NCI-H510A (cell line): ENCODE results near the gene CARD8.
"Not testable (repeated sequence)": the region's sequence is repeated elsewhere in the genome, so short reads cannot be mapped to it uniquely, and the experiment has no call there.

ENCODE experiments used
- DNase-seq: peaks from one replicate; lab custom pipeline; 2025; lab: John Stamatoyannopoulos, UW

Gene CARD8

DNA sequence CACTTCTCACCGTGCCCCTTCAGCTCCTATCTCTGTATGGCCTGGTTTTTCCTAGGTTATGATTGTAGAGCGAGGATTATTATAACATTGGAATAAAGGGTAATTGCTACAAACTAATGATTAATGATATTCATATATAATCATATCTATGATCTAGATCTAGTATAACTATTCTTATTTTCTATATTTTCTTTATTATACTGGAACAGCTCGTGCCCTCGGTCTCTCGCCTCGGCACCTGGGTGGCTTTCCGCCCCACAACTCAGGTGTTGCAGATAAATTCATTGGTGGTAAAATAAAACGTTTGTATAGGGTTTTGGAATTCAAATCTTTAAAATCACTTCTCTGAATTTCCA is 4.6 kb upstream of the CARD8 start:
- not testable (repeated sequence) for DNase-seq

DNA sequence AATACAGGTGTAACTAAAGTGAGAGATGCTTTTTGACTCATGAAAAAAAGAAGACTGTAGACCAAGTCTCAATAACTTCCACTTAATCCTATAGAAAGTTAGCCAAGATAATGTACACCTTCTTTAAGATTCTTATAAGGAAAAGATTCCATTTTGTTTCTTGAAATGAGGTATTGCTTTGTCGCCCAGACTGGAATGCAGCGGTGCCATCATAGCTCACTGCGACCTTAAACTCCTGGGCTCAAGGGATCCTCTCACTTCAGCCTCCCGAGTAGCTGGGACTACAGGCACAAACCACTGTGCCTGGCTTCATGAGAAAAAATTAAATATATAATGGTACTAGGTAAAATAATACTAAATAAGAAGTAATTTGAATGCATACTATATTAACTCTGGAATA is 3.3 kb upstream of the CARD8 start:
- DNase-seq: not testable (repeated sequence)

DNA sequence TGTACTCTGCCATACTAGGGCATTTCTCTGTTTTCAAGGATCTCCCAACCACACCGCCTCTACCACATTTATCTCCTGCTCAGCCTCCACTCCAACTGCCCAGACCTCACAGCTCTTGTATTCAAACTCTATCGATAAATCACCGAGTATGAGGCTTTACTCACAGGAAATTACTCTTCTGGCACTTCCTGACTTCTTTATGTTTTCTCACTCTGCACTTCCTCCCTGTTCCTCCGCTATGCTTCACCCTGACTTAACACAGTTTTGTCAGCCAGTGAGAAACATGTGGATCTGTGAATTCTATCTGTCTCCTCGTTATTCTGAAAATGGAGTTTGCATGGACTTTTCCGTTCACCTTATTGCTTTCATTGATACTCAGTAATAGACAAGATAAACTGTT is 2.6 kb upstream of the CARD8 start:
- DNase-seq: no peak

DNA sequence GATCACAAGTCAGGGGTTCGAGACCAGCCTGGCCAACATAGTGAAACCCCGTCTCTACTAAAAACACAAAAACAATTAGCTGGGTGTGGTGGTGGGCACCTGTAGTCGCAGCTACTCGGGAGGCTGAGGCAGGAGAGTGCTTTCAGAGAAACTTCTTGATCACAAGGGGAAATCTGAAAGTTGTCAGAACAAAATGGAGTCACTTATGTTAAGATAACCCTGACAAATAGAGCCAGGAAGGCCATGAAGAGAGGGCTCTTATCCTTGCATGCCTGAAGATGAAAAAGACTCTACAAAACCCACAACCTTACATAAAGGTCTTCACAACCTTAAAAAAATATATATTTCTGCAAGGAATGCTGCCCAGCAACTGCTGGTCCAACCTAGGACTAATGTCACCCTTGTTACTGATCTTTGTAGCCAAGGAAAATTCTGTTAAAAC is 1.2 kb downstream of the CARD8 start:
- no peak for DNase-seq

DNA sequence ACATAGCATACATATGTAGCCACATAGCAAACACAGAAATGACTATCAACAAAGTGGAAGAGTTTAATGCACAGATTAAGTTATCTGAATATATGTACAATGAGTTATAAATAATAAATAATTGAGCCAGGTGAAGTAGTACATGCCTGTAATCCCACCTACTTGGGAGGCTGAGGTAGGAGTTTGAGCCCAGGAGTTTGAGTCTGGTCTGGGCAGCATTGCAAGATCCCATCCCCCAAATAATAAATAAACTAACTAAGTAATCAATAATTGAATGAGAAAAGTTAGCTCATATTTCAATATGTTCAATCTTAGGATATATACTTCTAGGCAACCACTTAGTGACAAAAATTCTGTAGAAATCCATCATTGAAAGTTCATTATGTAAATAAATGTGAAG is 1.7 kb downstream of the CARD8 start:
- DNase-seq: no peak

DNA sequence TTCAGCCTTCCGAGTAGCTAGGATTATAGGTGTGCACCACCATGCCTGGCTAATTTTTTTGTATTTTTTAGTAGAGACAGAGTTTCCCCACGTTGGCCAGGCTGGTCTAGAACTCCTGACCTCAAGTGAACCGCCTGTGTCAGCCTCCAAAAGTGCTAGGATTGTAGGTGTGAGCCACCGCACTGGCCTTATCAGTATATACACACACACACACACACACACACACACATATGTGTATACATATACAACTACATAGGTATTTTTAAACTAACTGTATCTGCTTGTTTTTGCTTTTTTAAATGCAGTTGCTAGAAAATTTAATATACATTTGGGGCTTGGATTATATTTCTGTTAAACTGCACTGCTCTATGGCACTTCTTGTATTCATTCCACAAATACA is 3.1 kb downstream of the CARD8 start:
- DNase-seq: no peak

DNA sequence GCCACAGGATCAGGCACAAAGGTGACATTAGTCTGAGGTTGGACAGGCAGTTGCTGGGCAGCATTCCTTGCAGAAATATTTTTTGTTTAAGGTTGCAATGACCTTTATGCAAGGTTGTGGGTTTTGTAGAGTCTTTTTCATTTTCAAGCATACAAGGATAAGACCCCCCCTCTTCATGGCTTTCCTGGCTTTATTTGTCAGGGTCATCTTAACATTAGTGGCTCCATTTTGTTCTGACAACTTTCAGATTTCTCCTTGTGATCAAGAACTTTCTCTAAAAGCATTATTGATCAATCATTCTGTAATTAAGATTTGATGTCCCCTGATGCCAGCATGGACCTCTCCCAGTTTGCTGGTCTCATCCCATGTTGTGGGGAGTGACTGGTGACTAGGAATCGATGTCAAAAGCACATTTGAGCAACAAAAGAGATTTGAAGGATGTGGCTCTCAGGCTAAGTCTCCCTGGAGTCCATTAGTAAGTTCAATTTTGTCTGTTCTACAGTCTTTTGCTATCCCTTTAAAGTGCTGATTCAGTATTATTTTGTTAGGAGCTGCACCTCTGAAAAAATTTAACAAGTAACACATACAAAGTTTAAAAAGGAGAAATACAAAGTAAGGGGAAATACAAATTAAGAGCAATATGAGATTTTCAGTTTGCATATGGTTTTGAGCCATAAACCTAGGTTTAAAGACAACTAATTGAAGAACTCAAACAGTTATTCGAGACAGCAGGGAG is 5.3 kb downstream of the CARD8 start:
- no peak for DNase-seq

DNA sequence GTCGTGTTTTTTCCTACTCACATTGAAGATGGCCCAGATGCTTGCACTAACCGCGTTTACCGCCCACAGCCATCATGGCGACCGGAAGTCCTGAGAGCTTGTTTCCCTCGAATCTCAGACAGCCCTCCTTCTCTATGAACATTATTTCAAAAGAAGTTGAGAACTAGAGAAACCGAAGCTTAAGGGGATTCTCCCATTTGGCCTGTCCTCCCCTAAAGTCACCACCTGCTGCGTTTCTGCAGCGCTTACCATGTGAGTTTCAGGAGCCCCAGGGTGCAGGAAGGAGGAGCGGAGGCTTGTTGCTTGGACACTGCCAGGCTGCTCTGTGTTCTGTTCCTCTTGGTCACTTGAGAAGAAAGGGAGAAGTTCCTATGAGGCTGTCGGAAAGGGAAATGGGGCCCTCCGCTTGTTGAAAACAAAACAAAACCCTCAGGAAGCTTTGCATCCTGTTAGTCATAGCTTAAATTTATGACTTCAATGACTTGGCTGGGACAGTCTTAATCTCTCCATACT is 6.2 kb downstream of the CARD8 start:
- DNase-seq: no peak

DNA sequence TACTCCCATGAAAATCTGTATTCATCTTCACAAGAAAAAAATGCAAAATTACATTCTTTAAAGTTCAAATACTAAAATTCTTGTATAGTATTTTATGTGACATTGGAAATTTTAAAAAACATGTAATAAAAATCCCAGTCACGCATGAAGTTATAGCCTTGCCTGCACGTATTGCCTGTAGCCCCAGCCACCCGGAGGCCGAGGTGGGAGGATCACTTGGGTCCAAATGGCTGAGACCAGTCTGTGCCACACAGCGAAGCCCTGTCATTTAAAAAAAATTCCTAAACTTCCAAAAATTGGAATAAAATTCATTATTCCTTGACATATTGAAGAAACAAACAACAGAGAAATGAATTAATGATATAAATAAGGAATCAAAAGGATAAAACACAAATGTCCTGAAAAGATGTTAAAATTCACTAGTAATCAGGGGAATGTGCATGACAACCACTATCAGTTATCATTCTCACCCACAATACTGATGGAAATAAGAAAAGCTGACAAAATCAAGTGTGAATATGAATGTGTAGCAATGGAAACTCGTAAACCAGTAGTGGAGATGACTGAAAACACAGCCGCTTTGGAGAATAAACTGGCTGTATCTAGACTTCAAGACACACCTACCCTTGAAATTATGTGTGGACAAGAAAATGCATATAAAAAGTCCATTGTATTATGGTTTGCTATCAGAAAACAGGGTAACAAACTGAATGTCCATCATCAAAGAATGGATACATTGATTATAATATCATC is 7.5 kb downstream of the CARD8 start:
- DNase-seq: no peak

DNA sequence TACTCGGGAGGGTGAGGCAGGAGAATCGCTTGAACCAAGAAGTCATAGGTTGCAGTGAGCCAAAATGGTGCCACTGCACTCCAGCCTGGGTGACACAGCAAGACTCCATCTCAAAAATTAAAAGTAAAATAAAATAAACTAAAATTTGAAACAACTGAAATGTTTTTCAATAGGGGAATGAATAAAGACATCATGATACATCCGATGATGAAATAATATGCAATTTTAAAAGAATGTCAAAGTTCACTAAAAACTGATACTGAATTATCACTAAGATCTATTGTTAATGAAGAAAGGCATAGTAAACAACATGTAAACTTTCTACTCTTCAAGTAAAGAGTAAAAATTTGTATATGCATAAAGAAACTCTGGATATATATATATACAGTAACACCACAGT is 8.5 kb downstream of the CARD8 start:
- no peak for DNase-seq

DNA sequence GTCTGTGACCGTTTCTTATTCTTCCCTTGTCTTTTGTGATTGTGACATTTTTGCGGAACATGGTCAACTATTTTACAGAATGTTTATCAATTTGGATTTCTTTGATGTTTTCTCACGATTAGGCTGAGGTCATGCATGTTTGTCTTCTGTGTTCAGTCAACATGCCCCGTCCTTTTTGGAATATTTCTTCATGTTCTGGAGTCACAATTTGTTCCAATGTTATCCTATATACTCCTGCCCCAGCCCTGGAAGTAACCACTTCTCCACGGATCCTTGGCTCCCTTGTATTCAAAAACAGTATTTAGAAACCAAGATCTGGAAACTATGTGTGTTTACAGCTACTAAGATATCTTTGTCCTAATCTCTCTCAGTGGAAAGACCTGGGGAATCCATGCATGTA is 9.6 kb downstream of the CARD8 start:
- no peak for DNase-seq

DNA sequence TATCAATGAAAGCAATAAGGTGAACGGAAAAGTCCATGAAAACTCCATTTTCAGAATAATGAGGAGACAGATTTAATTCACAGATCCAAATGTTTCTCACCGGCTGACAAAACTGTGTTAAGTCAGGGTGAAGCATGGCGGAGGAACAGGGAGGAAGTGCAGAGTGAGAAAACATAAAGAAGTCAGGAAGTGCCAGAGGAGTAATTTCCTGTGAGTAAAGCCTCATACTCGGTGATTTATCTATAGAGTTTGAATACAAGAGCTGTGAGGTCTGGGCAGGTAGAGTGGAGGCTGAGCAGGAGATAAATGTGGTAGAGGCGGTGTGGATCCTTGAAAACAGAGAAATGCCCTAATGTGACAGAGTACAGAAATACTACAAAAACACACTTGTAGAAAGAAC is 11.4 kb downstream of the CARD8 start:
- DNase-seq: no peak

DNA sequence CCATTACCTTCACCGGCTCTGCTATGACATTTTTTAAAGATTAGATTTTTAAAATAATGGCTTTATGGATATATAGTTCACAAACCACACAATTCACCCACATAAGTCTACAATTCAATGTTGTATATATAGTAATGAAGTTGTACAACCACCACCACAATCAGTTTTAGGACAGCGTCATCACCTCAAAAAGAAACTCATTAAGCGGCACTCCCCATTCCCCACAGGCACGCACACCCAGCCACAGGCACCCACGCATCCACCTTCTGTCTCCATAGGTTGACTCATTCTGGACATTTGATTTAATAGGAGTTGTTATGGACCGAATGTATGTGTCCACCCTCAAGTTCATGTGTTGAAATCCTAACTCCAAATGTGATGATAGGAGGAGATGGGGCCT is 13.9 kb downstream of the CARD8 start:
- DNase-seq: not testable (repeated sequence)

DNA sequence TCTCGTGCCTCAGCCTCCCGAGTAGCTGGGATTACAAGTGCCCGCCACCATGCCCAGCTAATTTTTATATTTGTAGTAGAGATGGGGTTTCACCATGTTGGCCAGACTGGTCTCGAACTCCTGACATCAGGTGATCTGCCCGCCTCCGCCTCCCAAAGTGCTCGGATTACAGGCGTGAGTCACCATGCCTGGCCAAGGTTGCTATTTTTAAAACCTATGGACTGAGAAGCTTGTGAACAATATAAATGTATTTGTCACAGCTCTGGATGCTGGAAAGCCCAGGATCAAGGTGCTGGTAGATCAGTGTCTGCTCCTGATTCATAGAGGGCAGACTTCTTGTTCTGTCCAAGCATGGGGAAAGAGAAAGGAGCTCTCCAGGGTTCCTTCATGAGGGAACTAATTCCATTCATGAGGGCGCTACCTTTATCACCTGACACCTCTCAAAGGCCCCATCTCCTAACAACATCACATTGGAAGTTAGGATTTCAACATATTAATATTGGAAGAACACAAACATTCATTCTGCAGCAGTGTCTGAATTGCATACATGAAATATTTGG is 16.1 kb downstream of the CARD8 start:
- DNase-seq: no peak

DNA sequence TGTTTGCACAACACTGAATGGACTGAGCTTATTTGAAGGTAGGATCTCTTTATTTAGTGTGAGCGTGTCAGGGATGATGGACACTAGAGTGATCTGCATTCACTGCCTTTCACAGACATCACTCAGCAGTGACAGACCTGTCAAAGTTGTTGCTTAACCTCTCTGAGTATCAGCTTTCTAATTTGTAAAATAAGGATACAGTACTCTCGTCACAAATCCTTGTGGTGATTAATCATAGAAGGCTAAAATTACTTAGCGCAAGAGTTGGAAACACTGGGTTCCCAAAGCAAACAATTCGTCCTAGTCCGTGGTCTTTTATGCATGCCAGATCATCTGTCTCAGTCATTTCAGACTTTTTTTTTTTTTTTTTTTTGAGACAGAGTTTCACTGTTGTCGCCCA is 16.6 kb downstream of the CARD8 start:
- DNase-seq: no peak

DNA sequence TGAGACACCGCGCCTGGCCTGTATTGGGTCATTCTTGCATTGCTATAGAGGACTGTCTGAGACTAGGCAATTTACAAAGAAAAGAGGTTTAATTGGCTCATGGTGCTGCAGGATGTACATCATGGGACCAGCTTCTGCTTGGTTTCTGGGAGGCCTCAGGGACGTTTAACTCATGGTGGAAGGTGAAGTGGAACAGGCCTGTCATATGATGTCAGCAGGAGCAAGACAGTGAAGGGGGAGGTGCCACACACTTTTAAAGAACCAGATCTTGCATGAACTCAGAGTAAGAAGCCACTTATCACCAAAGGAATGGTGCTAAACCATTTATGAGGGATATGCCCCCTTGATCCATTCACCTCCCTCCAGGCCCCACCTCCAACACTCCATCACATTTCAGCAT is 18.7 kb downstream of the CARD8 start:
- DNase-seq: no peak

DNA sequence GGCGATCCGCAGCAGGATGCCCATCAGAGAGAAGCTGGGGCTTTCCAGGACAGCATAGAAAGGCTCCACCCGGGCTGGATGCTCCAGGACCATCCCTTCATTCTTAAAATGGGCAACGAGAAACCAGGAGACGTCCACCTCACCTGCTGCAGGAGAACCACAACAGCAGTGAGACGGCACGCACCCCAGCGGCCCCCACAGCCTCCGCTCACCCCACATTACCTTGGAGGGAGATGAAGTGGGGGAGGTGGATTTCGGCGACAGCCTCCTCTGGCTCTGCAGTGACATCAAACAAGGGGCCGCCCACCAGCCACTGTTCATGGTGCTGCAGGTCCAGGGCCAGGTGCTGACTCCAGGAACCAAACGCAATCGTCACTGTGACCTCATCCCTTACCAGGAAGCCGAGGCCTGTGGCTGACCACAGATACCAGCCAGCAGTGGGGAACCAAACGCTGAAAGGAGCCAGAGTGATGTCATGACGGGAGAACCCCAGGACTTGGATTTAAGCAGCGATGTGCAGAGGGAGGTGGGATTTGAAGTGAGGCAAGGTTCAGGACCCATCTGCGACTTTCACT is 25.1 kb downstream of the CARD8 start:
- no peak for DNase-seq

DNA sequence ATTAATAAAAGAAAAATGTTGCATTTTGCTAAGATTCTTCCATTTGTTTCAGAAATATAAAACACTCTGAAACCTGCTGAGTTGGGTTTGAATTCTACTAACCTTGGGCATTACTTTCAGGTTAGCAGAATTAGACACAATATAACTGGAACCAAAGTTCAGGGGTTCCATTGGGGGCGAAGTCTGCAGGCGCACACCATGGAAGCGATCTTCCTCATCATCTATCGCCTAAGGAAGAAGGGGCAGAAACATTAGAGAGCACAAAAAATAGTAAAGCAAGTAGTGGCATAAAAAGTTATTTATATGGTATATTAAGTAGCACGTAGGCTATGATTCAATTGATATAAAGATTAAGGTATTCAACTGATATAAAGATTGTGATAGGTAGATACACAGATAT is 34.1 kb downstream of the CARD8 start:
- no peak for DNase-seq

DNA sequence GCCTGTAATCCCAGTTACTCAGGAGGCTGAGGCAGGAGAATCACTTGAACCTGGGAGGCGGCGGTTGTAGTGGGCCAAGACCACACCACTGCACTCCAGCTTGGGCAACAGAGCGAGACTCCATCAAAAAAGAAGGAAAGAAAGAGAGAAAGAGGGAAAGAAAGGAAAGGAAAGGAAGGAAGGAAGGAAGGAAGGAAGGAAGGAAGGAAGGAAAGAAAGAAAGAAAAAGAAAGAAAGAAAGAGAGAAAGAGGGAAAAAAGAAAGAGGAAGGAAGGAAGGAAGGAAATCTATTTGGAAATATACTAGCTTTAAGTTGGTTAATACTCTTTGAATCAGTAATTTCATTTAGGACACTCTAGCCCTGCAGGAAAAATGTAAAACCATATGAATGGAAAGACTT is 34.9 kb downstream of the CARD8 start:
- DNase-seq: not testable (repeated sequence)

DNA sequence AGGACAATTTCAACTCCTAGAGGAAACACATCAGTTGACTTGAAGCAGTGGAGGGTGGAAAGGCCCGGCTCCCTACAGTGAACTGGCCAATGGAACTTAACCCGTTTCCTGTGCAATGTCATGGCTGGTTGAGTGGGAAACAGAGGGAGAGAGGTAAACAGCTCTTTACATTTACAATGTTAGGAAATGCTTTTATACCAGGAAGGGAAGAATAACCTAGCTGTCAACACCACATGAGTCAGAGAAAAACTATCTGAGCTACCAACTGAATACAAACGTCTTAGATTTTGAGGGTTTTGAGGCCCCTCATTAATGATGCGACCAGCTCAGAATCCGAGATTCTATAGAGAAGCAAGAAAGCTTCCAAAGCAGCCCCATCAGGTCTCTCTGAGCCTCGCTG is 36.7 kb downstream of the CARD8 start:
- DNase-seq: no peak

DNA sequence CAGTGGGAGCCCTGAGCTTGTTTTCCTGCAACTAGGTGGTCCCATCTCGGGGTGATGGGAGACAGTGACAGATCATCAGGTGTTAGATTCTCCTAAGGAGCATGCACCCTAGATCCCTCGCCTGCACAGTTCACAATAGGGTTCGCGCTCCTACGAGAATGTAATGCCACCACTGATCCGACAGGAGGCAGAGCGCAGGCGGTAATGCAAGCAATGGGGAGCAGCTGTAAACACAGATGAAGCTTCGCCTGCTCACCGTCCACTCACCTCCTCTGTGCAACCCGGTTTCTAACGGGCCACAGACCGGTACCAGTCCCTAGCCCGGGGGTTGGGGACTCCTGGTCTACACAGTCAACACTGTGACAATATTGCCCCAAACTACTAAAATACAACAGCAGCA is 38.8 kb downstream of the CARD8 start:
- DNase-seq: no peak

DNA sequence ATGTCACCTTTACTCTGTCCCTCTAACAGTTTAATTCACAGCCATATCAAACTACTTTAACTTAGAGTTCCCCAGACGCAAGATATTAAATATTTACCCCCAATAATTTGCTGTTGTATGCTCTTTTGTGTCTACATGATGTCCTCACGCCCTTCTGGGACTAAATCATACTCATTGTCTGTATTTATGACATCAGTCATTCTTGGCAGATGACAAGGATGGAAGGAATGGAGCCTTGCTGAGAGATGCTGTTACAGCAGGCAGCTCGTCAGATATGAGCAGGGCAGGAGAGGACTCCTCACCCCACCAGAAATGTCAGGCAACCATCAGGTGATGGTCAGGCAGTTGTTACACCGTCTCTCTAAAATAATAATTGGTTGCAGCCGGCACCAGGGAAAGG is 41.8 kb downstream of the CARD8 start:
- DNase-seq: no peak

DNA sequence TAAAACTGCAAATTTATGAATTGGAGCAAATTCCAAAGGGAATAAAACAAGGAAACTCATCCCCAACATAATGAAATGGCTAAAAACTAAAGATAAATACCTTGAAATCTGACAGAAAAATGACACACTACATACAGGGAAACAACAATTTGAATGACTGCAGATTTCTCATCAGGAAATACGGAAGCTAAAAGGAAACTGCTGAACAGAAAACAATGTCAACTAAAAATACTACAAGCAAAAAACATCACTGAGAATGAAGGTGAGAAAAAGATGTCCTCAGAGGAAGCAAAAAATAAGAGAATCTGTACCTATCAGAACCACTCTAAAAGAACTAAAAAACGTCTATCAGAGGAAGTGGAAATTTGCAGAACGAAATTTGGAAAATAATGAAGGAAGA is 45.7 kb downstream of the CARD8 start:
- DNase-seq: no peak
